ENCODE data around the gene GSTO2.

The GSTO2 gene

DNA sequence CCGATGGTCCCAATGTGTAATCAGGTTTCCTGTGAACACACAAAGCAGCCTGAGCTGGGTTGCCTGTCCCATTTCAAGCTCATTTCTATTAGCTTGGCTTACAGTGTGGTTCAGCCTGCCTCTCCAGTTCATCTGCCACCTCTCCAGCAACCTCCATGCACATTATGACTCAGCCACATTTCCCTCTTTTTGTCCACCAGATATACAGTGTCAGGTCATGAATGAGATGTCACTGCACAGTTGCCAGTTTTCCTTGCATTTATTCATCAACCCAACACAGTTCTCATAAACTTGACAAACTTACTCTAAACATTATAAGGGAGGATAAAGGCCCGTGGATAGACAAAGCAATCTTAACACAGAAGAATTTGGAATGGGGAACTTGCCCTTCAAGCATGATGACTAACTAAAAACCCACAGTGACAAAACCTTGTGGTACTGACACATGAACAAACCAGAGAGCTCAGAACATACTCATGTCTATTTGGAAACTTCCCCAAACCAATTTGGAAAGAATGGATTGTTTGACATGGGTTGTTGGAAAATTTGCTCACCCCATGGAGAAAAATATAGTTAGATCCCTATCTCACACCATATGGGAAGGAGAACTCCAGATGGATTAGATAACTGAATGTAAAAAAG lies 82.2 kb downstream of the GSTO2 start:
- TF ChIP-seq, protein P1, sequence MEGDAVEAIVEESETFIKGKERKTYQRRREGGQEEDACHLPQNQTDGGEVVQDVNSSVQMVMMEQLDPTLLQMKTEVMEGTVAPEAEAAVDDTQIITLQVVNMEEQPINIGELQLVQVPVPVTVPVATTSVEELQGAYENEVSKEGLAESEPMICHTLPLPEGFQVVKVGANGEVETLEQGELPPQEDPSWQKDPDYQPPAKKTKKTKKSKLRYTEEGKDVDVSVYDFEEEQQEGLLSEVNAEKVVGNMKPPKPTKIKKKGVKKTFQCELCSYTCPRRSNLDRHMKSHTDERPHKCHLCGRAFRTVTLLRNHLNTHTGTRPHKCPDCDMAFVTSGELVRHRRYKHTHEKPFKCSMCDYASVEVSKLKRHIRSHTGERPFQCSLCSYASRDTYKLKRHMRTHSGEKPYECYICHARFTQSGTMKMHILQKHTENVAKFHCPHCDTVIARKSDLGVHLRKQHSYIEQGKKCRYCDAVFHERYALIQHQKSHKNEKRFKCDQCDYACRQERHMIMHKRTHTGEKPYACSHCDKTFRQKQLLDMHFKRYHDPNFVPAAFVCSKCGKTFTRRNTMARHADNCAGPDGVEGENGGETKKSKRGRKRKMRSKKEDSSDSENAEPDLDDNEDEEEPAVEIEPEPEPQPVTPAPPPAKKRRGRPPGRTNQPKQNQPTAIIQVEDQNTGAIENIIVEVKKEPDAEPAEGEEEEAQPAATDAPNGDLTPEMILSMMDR (IDR thresholded peaks at IDR 0.05; ENCODE audit: low read depth, low read length): no peak
- in situ Hi-C loops (cut with HindIII; ENCODE audit: low sequenced_read_pairs): no loop called here
- peak; percentile 58 for DNase-seq (ENCODE audit: low read depth, low spot score)
- H3K4me3 ChIP-seq (ENCODE audit: low read depth, low read length): no peak overlapping the region

DNA sequence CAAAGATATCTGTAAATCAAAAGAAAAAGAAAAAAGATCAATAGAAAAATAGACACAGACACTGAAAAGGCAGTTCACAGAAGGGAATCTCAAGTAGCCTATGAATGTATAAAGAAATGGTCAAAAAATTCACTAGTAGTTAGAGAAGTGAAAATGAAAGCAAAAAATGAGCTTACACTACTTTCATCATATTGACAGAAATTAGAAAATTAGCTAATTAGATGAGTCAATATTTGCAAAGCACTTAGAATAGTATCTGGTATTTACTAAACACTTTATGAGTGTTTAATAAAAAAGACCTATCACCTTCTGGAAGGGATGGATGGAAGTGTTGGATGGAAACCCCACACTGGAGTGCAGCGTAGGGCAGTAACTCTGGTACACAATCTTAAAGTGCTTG lies 82.9 kb downstream of the GSTO2 start:
- in situ Hi-C loops (cut with HindIII; ENCODE audit: low sequenced_read_pairs): no loop called here
- TF ChIP-seq, protein P1 (IDR thresholded peaks at IDR 0.05; ENCODE audit: low read depth, low read length): no peak
- no peak overlapping the region for H3K4me3 ChIP-seq (ENCODE audit: low read depth, low read length)
- DNase-seq (ENCODE audit: low read depth, low spot score): no peak

DNA sequence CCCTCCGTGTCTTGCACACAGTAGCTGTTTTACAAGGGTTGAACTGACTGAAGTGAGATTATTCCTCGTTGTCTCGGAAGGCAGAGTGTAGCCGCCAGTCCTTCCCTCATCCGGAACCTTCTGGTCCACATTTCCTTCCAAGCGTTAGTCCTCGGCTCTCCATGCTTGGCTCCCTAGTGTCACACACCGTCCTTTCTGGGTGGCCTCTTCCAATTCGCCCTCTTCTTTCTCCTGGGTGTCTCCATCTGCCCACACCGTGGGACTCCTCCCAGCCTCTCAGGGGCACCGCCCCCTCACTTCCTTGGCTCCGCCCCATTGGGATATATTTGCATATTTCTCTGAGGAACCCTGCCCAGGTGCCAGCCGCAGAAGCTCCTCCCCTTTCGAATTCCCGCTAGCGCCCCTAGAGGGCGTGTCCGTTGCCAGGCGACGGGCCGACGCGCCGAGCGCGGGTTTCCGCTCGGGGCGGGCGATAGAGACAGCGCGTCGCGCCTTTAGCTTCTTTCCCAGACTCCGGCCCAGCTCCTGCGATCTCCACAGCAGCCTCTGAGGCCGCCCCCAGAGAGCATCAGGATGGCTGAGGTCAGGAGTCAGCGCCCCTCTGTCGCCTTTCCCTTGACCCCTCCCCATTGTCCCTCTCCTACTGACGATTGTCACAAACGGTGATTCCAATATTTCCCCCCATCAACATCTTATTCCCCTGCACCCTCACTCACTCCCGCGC lies 84.5 kb downstream of the GSTO2 start, which contains the start of gene CFAP58:
TSS of gene CFAP58 (plus strand) at position 509 of the 724 bp plus-strand sequence. CDS start at position 574, 65 bp downstream.
- in situ Hi-C loops (cut with HindIII; ENCODE audit: low sequenced_read_pairs): no loop called here
- H3K4me3 ChIP-seq (ENCODE audit: low read depth, low read length): peak within 1 kb of the TSS; percentile 44
- TF ChIP-seq, protein P1 (IDR thresholded peaks at IDR 0.05; ENCODE audit: low read depth, low read length): peak; percentile 73
- DNase-seq (ENCODE audit: low read depth, low spot score): peak; percentile 87

All from astrocyte of the spinal cord (primary cell).